Loucy (cell line): Measurements from ENCODE around the gene COA4.

ENCODE experiments used
- CTCF ChIP-seq: fragments of 200-600 bp; sonication (generic); conservative IDR thresholded peaks from 2 replicates; pipeline ENCODE4 v1.5.1; 2014; ENCODE audit warnings: mild to moderate bottlenecking, antibody characterized with exemption, low read length
- EZH2phosphoT487 ChIP-seq: fragments of 200-600 bp; IDR thresholded peaks from 2 replicates; pipeline ENCODE4 v1.6.1; 2018; ENCODE audit warnings: antibody characterized with exemption, mild to moderate bottlenecking, moderate library complexity, borderline replicate concordance

- TF ChIP-seq CTCF (no peak), EZH2phosphoT487 (no peak)
Measured at GRCh38 chr11:73875380-73875779, 1.3 kb downstream of the COA4 start.
